HG02610 (cell line): ENCODE data around the gene KBTBD6.
"Not testable (repeated sequence)": the region's sequence is repeated elsewhere in the genome, so short reads cannot be mapped to it uniquely, and the experiment has no call there.

Source experiments
- ATAC-seq: cut with Tn5 transposase; IDR thresholded peaks from one replicate; pipeline ENCODE4 v1.9.1; 2021; ENCODE audit warnings: mild to moderate bottlenecking, moderate library complexity; ENCODE audit not compliant: unreplicated experiment

KBTBD6 gene, protein sequence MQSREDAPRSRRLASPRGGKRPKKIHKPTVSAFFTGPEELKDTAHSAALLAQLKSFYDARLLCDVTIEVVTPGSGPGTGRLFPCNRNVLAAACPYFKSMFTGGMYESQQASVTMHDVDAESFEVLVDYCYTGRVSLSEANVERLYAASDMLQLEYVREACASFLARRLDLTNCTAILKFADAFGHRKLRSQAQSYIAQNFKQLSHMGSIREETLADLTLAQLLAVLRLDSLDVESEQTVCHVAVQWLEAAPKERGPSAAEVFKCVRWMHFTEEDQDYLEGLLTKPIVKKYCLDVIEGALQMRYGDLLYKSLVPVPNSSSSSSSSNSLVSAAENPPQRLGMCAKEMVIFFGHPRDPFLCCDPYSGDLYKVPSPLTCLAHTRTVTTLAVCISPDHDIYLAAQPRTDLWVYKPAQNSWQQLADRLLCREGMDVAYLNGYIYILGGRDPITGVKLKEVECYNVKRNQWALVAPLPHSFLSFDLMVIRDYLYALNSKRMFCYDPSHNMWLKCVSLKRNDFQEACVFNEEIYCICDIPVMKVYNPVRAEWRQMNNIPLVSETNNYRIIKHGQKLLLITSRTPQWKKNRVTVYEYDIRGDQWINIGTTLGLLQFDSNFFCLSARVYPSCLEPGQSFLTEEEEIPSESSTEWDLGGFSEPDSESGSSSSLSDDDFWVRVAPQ

GRCh38 chr13:41132512-41133152 lies at the start of gene KBTBD6:
TSS of gene KBTBD6 (minus strand) at chr13:41132802. CDS start at chr13:41132511, 291 bp downstream.
- peak; percentile 98 for ATAC-seq

- no peak for ATAC-seq
These were observed 49.6 kb upstream of the KBTBD6 start for GRCh38 chr13:41182231-41182630.

DNA sequence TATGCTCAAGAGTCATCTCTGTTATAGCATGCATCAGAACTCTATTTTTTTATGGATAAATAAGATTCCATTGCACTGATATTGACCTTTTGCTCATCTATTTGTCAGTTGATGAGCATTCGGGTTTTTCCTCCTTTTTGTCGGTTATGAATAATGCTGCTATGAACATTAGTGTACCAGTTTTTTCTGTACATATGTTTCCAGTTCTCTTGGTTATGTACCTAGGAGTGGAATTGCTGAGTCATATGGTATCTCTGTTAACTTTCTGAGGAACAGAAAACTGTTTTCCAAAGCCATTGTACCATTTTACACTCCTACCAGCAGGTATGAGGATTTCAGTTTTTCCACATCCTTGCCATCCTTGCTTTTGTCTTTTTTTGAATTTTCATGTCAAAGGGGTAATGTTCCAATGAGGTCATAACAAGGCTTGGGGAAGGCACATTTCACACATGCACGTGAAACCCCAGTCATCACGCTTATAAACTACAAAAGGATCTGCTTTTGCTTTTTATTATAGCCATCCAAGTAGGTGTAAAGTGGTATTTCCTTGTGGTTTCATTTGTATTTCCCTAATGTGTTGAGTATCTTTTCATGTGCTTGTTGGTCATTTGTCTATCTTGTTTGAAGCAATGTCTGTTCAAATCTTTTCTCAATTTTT lies 47.1 kb upstream of the KBTBD6 start:
- ATAC-seq = no peak

GRCh38 chr13:41178040-41178439 lies 45.4 kb upstream of the KBTBD6 start:
- ATAC-seq = no peak

DNA sequence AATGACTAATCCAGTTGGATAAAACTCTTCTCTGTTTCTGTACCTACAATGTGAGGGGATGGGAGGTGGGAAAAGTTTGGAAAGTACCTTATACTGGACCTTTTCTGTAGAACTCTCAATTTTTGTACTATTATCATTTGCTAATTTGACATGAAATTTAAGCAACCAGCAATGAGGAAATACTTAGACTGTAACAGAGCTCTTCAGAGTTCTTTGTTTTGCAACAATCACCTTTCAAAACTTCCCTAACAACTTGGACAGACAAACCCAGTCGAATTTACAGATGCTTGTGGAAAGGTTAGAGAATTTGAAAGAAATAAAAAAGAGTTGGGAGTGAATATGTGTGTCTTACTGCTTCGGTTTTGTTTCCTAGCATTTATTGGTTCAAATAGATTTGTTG lies 45.0 kb upstream of the KBTBD6 start:
- no peak for ATAC-seq

DNA sequence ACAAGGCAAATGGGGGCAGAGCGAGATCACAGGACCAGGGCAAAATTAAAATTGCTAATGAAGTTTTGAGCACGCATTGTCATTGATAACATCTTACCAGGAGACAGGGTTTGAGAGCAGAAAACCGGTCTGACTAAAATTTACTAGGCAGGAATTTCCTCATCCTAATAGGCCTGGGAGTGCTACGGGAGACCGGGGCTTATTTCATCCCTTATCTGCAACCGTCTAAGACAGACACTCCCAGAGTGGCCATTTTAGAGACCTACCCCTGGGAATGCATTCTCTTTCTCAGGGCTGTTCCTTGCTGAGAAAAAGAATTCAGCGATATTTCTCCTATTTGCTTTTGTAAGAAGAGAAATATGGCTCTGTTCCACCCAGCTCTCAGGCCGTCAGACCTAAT lies 43.0 kb upstream of the KBTBD6 start:
- ATAC-seq = not testable (repeated sequence)

GRCh38 chr13:41162151-41162550 lies 29.5 kb upstream of the KBTBD6 start:
- ATAC-seq = no peak

DNA sequence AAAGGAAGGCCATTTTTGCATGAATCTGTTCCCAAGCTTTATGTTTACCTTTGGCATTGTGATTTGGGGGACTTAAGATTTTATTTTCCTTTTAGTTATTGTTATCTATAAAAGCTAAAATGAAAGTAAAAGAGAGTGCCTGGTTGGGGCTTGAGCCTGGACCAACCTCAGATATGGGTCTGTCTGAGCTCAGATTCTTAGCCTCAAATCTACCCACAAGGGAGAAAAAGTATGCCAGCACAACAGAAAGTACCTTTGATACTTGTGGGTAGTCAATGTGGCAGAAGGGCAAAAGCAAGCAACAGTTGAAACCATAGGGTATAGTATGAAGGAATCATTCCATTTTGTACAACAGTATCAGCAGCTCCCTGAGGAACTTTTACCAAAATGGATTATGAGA lies 26.6 kb upstream of the KBTBD6 start:
- no peak for ATAC-seq

- ATAC-seq = no peak
These were observed 24.6 kb upstream of the KBTBD6 start for GRCh38 chr13:41157048-41157717.

DNA sequence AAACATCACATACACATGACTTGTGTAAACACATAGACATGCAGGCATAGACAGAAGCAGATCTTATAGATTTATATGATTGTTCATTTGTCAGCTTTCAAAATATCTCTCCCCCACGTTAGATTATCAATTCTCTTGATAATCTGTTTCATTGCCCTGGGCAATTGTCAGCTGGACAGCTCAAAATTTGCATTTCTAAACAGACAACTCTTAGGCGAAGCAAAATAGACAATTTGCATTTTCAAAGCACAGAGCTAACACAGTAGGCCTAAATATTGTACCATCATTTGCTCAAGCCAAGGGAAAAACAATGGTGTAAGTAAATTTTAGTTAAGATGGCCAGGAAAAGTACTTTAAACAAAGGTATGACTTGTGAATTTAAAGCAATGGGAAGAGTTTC lies 24.0 kb upstream of the KBTBD6 start:
- no peak for ATAC-seq

DNA sequence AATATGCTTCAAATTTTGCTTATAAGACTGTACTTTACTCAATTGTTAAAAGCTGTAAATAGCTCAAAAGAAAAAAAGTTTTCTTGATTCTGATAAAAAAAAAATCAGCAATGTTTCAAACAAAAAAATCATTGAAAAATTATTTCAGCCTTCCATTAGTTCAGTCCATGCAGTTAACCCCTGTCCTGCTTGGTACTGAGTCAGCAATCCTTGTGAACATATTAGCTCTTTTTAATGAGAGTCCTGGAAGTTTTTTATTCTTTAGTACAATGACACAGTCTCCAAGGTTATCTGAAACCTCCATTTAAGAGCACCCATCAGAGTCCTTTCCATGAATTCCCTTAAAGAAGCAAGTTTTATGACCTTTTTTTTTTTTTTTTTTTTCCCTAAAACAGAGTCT lies 21.4 kb upstream of the KBTBD6 start:
- no peak for ATAC-seq

- no peak for ATAC-seq
These were observed 19.4 kb upstream of the KBTBD6 start for GRCh38 chr13:41152005-41152404.

DNA sequence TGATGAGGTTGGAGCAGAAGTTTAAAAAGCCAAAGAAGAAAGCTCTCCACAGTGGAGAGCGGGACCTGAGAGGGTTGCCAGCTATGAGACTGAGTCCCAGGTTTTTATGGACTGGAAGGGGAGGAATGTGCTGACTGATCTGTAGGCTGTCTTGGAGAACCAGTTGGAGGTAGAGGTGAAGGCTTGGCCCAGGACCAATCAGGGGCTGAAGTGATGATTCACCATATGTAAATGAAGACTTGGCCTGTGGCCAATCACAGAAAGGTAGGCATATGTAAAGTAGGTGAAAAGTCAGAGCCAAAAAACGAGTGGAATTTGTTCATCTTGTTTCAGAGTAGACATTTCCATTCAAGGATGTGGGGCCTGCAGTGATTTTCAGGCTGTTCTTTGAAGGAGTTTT lies 17.5 kb upstream of the KBTBD6 start:
- no peak for ATAC-seq

DNA sequence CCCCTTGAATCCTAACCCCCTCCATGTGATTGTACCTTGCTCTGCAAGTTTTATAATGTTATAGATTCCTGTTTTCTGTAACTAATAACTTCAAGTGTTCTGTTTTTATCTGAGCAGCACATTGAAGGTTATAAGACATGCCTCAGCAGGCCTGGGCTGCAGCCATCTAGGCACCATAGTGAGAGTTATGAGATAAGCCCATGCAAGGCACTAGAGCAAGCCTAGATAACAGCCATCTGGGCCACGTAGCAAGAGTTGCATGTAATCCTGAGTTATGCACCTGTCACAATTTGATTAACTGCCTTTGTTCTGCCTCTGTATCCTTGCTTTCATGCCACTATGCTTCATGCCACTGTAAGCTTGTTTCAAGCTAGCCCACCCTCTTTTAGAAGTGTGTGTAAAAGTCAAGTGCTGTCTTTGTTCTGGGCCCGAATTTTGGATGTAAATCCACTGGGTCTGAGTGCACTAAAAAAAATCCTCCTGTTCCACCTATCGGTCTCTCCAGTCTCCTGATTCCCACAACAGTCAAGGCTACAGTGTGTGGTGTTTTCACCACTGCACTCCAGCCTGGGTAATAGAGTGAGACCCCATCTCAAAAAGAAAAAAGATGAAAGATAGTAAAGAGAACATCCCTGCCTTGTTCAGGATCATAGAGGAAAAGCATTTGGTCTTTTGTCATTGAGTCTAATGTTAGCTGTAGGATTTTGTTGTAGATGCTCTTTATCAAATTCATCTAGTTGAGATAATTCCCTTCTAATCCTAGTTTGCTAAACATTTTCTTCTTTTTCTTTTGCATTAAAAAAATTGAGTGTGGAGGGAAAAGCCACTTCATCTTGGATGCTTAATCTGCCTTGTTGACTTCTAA lies 16.0 kb upstream of the KBTBD6 start:
- ATAC-seq = no peak

DNA sequence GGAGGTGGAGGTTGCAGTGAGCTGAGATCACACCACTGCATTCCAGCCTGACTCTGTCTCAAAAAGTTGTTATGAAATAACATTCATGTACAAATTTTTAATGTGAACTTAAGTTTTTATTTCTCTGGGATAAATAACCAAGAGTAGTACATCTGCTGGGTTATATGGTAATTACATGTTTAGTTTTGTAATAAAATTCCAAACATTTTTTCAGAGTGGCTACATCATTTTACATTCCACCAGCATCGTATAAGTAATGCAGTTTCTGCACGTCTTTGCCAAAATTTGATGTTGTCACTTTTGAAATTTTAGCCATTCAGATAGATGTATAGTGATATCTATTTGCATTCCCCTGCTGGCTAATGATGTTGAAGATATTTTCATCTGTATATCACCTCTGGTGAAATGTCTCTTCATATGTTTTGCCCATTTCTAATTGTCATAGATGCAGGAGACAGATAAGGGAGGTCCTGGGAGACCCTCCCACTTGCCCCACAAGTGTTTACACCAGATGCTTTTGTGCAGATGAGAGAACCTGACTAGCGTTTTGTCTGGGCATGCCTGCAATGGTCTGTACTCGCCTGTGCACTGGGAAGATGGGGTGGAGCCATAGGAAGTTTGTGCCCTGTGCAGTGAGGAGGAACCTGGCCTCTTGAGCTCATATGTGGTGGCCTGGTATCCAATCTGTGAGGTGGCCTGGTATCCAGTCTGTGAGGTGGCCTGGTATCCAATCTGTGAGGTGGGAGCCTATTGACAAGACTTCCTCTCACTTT lies 12.7 kb upstream of the KBTBD6 start:
- no peak for ATAC-seq

- ATAC-seq = no peak
These were observed 12.0 kb upstream of the KBTBD6 start for GRCh38 chr13:41144576-41144975.

DNA sequence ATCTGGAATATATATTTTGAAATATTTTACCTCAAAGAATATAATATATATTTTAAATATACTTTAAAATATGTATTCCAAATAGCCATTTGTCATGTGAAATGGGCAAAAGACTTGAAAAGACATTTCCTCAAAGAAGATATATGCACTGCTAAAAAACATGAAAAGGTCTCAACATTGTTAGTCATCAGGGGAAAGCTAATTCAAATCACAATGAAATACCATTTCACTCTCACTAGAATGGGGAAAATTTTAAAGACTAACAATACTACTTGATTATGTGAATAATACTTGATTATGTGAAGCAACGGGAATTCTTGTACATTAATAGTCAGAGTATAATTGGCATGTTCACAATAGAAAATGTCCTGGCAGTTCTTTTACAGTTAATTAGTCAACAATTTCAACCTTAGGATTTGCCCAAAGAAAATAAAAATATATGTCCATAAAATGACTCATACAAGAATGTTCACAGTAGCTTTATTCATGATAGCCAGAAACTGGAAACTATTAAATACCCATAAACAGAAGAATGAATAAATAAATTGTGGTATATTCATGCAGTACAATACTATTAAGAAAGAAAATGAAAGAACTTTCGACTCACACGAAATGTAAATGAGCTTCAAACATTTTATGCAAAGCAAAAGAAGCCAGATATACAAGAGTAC lies 6.8 kb upstream of the KBTBD6 start:
- no peak for ATAC-seq

DNA sequence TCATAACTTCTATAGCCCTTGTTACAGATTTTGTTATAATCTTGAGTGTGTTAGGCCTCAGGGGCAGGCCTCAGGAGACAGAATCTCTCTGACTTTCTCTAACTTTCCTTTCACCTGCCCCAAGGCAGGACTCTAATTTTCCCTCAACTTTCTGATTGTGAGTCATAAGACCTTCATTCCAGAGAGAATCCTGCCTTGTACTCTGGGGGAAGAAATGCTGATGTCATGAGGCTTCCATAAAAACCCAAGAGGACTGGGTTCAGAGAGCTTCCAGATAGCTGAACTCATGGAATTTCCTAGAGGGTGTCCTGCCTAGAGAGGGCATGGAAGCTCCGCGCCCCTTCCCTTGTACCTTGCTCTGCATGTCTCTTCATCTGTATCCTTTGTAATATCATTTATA lies 5.3 kb upstream of the KBTBD6 start:
- no peak for ATAC-seq

GRCh38 chr13:41137241-41137640 lies 4.6 kb upstream of the KBTBD6 start:
- ATAC-seq = no peak
